GM12891 (cell line): ENCODE measurements around the gene TENM4.

Experiments used
- PAX5 ChIP-seq: IDR thresholded peaks from 2 replicates; pipeline ENCODE4 v1.6.1; 2011; ENCODE audit warnings: low read length, moderate library complexity, mild to moderate bottlenecking; ENCODE audit not compliant: insufficient read depth, severe bottlenecking
- POLR2A ChIP-seq: IDR thresholded peaks from 2 replicates; pipeline ENCODE4 v1.6.1; 2011; ENCODE audit warnings: low read depth, low read length, control low read depth
- POLR2AphosphoS5 ChIP-seq: IDR thresholded peaks from 2 replicates; pipeline ENCODE4 v1.6.1; 2011; ENCODE audit warnings: low read depth, low read length, control low read depth
- SPI1 ChIP-seq: IDR thresholded peaks from 2 replicates; pipeline ENCODE4 v1.6.1; 2011; ENCODE audit warnings: low read depth, low read length, control low read depth

DNA sequence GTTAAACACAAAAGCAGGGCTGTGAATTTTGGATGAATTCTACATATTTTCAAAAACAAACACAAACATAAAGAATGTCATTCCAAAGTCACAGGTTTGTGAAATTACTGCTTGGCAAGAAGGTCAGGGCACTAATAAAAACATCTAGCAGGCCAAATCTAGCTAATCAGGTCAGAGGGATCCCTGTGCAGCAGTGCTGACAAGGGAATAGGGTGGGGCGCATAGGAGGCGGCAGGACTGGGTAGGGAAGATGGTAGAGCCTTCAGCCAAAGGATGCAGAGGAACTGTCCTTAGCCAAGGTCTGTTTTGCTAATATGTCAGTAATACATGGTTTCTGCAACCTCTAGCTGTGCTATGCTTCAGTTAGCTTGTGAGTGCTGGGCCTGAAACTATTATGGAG is 396.6 kb downstream of the TENM4 start:
- no peak for TF ChIP-seq POLR2A
- TF ChIP-seq POLR2AphosphoS5 = no peak
- TF ChIP-seq SPI1 = no peak
- TF ChIP-seq PAX5 = no peak
